Panc1 (cell line): ENCODE results near the gene SELENOW.

Experiments used
- CTCF ChIP-seq: fragments of 450-650 bp; IDR thresholded peaks from 2 replicates; pipeline ENCODE4 v1.5.1; 2017; ENCODE audit warnings: mild to moderate bottlenecking
- POLR2AphosphoS5 ChIP-seq: IDR thresholded peaks from 2 replicates; pipeline ENCODE4 v1.6.1; 2012; ENCODE audit warnings: mild to moderate bottlenecking, low read depth, low read length, moderate library complexity
- SIN3A ChIP-seq: IDR thresholded peaks from 2 replicates; pipeline ENCODE4 v1.6.1; 2012; ENCODE audit warnings: low read depth, mild to moderate bottlenecking, low read length, moderate library complexity, borderline replicate concordance; ENCODE audit not compliant: insufficient read depth

GRCh38 chr19:47735131-47735530 is 43.4 kb upstream of the SELENOW start:
- TF ChIP-seq CTCF (no peak), SIN3A (no peak), POLR2AphosphoS5 (no peak)
